T-helper 22 cell (primary cell): ENCODE data around the gene ESPN.
A peak's percentile ranks its signal among the peaks of the same experiment; 100 is the strongest.

Experiments used
- DNase-seq: peaks from one replicate; pipeline ENCODE4 v3.0.0-alpha.2; 2020; ENCODE audit warnings: low read depth

The ESPN gene

DNA sequence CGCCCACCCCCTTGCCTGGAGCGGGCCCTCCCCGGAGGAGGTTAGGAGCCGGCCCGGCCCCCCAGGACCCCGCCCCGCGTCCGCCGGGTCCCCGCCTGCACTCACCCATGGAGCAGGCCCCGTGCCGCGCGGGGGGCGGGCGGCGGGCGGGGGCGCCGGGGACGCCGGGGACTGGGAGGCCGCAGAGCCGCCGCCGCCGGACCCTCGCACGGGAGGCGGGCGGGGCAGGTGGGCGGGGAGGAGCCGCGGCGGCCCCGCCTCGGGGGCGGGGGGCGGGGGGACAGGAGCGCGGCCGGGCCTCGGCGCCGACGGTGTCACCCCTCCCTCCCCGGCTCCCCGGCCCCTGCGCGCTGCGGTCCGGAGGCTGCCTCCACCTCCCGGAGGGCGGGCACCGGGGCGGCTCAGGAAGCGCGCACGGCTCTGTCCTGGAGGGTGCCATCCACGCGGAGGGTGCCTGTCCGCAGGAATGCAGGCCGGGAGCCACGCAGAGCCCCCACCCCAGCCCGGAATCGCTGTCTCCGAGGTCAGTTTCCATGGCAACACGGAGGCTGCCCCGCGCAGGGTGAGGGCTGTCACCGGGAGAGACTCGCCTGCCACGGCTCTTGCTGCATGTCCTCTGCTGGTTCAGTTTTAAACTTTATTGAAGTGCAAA is 72.8 kb downstream of the ESPN start:
- DNase-seq, result peak; percentile 35

DNA sequence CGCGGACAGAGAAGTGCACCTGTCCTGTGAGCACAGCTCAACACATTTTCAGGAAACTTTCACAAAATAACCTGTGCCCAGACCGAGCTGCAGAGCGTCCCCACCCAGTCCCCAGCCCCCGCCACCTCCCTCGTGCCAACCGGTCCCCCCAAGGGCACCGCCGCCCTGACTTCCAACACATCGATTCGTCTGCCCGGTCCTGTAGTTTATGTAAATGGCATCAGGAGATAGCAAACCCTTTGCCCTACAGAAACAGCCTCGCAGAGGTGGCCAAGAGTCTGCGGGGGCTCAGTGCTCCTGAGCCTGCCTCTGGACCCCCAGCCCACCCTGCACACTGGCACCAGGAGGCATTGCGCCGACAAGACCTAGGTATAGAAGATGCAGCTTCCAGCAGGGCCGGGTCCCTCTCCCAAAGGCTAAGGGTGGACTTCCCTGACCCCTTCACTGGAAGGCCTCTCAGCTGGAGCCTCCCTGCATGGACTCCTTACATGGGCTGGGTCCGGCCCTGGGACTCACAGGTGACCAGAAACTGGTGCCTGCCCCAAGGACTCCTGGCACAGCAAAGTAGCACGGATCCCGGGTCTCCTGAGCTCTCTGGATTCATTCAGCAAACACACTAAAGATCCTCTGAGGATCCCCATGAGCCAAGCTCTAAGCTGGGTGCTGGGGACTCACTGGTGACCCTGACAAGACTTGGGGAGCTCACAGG is 73.4 kb downstream of the ESPN start:
- no peak for DNase-seq

DNA sequence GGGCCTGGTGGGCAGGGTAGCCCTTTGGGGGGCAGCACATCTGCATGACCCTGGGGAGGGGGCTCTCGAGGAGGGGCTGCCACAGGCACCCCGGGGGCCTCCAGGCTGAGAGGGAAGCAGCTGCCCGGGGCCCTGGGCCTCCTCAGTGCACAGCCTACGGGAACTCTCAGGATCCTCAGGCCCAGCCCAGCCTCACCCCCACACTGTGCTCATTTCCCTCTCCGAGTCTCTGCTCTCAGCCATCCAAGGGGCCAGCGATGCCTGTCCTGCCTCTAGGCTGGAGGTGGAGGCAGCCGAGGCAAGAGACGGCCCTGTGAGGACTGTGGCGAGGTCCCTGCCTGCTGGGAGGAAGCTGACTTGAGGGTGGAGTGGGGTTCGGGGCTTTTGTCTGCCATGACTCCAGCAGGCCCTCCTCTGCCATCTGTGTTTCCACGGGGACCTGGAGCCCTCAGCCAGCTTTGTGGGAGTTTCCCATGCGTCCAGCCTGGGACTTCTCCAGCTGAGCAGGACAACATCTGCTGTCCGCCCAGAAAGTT is 74.1 kb downstream of the ESPN start:
- no peak for DNase-seq

DNA sequence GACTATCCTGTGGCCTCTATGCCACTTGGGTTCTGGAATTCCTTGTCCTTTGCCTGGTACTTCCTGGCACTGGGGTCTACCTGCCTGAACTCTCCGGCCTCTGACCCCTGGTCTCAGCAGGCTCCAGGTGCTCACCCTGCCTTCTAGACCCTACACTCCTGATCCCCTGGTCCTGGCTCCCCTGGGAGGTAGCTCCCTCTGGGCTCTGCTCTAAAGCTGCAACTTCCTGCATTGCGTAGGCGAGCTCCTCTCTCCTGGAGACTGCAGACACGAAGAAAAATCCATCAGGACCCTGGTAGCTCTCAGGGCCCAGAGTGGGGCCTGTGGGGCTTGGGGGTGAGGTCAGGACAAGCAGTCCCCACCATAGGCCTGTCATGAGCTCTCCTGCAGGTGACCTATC is 74.7 kb downstream of the ESPN start:
- DNase-seq, result no peak

DNA sequence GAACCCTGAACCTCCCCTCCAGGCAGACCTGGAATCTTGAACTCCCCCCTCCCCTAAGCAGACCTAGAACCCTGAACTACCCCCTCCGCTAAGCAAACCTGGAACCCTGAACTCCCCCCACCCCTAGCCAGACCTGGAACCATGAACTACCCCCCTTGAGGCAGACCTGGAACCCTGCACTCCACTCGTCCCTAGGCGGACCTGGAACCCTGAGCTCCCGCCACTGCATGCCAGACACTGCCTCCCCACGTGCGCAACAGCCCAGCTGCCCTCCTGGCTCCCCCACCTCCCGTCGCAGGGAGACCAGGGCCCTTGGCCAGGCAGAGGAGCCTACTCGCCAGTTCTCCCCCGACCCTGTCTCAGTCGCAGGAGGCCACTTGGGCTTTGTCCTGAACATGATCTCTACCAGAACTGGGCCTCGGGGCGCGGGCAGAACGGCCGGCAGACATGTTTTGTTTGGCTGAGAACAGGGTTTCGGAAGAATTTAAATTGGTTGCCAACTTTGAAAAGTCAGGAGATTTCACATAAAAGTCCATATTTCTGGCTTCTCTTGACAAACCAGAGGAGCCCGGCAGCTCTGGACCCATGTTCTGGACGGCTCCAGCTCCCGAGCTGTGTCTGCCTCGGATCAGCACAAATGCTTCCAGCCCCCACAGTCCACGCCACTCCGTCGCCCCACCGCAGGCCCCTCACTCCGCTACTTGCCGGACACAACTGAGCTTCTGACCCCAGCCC is 76.1 kb downstream of the ESPN start:
- no peak for DNase-seq

DNA sequence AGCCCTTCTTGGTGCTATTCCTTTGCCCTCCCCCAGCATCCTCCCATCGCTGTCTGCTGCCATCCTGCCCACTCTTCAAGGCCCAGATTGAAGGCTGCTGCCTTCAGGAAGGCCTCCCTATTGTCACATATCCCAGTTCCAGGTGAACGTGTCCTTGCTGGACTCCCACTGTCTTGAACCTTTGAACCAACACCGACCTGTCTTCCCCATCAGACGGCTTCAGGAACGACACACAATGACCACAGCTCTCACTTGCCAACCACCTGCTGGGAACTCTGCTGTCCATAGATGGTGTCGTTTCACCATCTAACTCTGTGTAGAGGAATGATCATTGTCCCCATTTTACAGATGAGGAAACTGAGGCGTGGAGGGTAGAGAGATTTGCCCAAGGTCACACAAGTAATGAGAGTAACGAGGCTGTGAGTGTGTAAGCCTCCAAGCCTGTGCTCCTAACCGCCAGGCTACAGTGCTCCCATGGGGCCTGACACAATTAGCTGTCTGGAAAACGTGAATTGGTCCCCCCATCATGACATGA is 76.8 kb downstream of the ESPN start:
- DNase-seq, result no peak

DNA sequence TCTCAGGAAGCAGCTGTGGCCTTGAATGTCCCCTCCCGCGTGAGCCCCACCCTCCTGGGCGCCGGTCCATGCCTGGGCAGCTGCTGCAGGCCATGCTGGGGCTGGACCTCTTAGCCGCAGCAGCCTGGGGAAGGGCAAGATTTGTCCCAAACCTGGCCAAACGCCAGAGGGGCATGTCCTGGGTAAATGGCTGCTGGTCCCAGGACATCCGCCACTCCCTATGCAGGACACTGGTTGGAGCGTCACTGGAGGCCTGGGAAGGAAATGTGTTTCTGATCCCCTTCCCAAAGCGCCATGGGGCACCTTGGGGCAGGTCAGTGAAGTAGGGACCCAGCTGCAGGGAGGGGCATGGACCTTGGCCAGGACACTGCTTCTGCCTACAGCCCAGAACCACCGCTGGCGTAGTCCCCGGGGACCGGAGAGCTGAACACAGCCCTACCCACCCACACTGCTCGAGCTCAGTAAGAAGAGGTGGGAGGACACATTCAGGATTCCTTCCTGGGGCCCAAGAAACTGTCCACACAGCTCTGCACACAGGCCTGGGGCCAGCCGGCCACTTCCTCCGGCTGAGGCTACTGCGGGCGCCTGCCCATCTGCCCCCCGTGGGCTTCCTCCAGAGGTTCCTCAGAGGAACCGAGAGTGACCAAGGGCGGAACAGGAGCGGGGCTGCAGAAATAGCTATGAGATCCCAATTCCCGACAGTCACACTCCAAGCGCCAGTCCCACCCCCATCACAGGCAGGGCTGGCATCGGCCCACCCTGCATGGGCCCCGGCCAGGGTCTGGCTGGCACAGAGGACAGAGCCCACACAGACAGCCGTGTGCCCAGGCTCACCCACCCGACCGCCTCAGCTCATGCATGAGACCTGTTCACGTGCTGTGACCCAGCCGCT is 77.7 kb downstream of the ESPN start:
- DNase-seq, result no peak

DNA sequence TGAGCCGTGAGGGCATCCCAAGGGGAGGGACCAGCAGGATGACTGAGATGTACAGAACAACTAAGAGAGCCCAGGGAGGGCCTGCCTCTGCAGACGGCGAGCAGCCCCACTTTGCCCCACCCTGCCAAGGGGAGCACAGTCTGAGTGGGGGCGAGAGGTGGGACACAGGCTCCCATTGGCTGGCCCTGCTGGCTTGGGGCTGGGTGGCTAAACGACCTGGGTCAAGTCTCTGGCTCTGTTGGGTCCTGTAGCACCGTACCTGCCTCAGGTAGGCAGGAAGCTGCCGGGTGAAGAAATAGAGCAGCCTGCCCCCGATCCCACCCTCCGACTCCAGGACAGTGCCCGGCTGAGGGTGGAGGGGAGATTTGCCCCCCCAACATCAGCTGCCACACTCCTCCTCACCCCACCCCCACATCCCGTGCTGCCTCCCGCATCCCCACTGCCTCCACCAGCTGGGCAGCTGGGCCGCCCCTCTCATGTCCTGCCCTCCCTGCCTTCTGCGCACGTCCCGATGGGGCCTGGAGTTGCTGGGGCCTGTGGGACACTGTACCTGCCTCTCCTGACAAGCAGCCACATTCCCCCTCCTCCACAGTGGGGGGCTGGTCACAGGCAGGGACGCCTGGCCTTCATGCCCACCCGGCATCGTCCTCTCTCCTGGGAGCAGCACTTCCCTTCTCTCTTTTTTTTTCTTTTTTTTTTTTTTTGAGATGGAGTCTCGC is 79.5 kb downstream of the ESPN start:
- no peak for DNase-seq

DNA sequence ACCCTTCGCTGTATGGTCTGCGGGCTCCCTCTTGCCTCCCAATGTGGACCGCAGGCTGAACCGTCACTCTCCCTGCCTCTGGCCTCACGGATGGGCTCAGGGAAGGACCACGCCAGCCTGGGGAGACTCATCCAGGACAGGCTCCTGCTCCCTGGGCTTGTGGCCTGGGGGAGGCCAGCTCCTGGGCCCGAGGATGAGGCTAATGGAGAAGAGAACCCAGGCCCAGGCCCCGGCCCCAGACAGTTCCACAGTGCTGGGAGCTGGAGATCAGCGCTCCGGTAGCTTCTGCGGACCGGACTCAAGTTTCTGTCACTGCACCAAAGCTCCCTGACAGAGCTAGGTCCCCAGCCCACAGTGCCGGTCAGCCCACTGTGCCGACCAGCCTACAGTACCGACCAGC is 80.3 kb downstream of the ESPN start:
- DNase-seq, result no peak

DNA sequence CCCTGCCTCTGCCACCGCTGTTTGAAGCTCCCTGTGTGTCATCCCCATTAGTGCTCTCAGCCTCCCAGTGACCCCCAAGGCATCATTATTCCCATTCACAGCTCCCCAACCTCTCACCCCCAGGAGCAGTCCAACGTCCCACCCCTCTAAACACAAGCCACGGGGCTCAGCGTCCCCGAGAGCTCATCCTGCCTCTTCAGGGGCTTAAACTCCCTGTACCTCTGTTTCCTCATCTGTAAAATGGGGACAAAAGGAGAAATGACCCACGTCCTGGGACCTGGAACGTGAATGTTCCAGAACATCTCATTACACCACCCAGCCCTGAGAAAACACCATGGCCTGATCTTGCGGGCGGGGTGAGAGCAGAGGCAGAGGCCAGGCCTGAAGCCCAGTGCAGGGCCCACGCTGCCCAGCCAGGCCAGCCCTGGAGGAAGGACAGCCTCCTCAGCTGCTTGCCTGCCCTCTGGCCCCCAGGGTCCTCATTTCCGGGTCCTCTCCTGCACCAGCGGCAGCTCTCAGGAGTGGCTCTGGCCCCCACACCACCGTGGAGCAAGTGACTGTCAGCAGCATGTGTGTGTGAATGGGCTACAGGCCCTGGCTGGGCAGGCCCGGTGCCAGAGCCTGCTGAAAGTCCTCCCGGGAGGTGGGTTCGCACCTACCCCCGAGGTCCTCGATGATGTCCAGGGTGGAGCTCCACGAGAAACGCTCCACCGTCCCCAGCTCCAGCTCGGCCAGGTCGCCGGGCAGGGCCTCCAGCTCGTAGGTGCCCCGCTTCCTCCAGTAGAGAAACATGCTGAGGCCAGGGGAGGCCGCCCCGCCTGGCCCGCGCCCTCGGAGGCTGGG is 81.0 kb downstream of the ESPN start:
- DNase-seq, result no peak

DNA sequence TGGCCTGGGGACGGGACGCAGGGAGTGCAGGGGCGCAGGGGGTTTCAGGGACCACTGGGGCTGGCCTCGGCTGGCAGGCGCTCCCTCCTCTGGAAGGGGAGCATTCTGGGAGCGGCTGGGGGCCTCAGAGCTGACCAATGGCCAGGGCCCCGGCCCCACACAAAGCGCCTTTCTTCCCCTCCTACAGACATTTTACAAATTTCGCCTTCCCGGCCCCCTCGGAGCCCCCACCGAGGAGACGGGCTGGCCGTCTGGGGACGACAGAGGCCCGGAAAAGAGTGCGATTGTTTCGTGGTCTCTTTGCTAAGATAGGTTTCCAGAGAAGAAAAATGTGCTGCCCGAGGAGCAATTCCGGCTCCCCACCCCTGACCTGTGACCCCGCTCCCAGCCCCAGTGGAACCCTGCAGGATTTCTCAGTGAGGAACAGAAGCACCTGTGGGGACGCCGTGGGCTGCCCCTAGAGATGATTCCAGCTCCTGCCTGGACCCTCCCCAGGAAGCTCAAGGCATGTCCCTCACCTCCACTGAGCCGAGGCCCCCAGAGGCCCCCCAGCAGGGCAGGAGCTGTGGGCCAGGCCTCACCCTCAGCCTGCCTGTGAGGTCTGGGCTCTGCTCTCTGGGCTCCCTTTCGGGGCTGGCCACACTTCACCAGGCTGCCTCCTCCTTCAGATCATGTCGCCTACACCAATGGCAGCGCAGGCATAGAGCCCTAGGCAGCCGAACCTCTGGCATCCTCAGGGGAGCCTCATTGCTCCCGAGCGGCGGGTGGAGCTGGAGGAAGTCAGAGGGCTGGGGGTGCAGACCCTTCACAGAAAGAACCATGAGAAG is 81.8 kb downstream of the ESPN start:
- no peak for DNase-seq

DNA sequence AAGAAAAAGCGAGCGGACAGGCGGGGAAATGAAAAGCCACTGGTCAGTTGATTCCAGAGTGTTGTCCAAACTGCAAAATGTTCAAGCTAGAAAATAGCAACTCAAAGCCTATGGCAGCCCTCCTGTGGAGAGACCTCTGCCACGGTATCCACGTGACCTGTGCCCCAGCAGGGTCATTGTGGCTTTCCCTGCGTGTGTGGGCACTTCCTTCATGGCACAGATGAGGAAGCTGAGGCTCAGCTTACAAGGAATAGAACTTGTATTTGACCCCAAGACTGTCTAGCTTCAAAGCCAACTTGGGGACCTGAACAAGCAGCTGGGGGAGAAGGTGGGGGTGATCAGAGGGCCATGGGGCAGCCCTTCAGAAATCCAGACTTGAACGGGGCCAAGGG is 82.5 kb downstream of the ESPN start:
- DNase-seq, result no peak

DNA sequence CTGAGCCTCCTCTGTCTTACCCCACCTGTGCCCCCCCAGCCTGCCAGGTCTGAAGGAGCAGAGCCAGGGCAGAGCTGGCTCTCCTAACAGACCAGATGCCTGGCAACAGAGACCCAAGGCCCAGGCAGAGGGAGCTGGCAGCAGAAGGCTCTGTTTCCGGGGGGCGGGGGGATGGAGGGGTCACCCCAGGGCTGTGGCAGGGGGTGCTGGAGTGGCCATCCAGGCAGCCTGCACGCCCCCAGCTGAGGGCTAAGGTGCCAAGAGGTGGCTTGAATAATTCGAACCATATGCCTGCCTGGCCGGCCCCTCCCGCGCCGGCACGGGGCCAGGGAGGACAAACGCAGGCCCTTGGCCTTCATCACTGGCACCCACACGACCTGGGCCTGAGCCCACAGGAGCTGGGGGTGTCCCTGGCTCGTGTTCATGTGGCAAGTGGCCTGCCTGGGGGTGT is 82.9 kb downstream of the ESPN start:
- DNase-seq, result no peak

DNA sequence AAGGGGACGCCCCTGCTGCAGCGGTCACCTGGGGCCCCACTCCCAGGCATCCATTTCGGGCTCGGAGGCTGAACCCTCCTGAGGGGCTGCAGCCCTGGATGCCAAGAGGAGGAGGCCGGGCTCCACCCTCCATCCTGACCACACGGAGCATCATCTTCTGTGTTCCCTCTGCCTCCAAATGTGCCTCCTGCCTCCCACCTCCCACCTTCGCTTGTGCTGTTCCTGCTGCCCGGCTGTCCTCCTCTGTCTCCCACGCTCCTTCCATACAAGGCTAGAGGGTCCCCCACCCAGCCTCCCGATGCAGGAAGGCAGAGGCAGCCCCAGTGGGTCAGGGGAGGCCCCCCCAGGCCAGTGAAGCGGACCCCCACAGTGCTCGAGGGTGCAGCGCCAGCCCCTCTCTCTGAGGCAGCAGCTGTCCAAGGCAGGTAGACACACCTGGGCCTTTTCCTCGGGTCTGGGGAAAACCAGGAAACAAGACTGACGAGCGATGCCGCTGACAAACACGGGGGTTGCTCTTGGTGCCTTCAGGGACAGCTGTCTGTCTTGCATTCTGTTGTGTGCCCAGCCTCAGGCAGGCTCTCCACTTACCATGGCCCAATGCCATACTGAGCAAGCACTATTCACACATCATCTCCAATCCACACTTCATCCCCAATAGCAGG is 83.7 kb downstream of the ESPN start:
- no peak for DNase-seq

DNA sequence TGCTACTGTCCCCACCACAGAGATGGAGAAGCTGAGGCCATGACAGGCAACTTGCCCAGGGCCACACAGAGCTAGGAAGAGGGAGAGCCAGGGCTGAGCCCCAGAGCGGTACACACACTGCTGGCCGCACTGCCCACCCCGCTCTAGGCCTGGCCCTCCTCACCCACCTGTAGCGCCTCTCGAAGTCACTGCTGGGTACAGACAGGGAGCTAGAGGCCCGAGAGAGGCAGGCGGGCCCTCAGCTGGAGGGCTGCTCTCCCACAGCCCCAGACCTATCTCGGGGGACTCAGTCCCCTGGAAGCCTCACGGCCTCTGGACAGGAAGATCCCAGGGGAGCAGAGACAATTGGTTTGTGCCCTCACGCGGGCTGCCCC is 84.2 kb downstream of the ESPN start:
- no peak for DNase-seq

DNA sequence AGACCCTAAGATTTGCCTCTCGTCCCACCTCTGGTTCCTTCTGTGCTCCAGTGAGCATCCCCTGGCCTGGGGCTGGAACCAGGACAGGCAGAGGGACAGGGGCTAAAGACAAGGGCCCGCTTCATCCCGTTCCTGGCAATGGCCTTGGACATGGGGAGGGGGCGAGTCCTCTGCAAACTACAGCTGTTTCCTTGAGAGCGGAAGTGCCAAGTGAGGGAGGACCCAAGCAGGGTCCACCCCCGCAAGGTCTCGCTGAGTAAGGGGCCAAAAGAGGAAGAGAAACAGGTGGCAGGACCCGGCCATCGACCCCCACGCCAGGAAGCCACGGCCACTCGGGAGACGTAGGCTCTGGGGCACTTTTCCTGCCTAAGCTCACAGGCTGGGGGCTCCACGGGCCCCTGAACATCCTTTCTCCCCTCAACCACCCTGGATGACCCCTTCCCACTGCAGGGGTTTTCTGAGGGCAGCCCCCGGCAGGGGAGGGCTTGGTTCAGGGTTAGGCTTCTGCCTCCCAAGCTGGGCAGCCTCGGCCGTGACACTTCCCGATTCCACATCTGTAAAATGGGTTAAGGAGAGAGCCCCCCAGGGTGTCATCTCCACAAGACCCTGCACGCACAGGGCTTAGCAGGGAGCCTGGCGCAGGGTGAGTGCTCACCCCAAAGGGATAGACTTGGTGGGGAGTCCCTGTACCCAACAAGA is 84.8 kb downstream of the ESPN start:
- DNase-seq, result no peak

DNA sequence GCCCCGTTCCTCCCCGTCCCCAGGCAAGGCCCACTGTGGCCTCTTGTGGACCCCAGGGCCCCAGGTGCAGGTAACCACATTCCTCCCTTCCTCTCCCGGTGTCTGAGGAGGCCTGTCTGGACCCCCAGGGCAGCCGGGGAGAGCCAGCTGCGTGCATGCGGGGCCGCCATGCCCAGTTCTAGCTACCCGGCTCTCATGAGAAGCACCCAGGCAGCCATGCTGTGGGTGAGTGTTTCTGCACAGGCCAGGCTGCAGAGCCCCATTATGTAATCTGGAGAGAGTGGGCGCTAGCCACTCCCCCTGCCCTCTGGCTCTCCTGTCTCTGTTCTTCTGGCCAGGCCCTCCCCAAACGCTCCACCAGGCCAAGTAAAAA is 85.3 kb downstream of the ESPN start:
- DNase-seq, result no peak

DNA sequence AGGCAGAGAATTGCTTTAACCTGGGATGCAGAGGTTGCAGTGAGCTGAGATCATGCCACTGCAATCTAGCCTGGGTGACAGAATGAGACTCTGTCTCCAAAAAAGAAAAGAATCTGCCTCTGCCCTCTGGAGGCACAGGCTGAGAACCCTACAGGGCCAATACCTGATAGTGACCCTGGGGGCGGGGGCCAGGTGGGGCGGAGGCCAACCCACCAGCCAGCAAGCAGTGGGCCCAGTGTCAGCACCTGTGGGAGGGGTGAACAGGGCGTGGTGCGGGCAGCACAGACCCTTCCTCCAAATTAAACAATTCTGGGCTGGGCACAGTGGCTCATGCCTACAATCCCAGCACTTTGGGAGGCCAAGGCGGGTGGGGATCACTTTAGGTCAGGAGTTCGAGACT is 85.9 kb downstream of the ESPN start:
- DNase-seq, result no peak
